T-cell (primary cell): ENCODE data around the gene MGAT5. TPM values are rescaled to one million over a fixed set of nuclear protein-coding genes. Genes with fewer than 3 reads are reported as not detected.
A peak's percentile ranks its signal among the peaks of the same experiment; 100 is the strongest.

Source experiments
- ATAC-seq, 4 experiments: fragments of 200-7000 bp in 3 of 4; fragments of 150-1000 bp in 1 of 4; cut with Tn5 transposase; replicated peaks in 1 of 4; 1 replicate in 3 of 4; 2 replicates in 1 of 4; pipeline ENCODE4 v1.10.0; 2021; ENCODE audit warnings: moderate library complexity in 3 of 4, mild to moderate bottlenecking in 2 of 4, moderate number of reproducible peaks in 1 of 4
- CTCF ChIA-PET, 2 donors: fragments of 300-600 bp; sonication (Branson Sonifier 250); formaldehyde crosslinking; loops; one replicate each; lab custom pipeline; 2022; ENCODE audit warnings: antibody characterized with exemption in 2 of 2; lab: Charles Lee
- POLR2A ChIA-PET, 2 donors: fragments of 300-600 bp; sonication (Branson Sonifier 250); formaldehyde crosslinking; loops; one replicate each; lab custom pipeline; 2022; ENCODE audit warnings: antibody characterized with exemption in 2 of 2; lab: Charles Lee
- DNase-seq, 35 experiments: peaks; one replicate each; pipeline versions ENCODE4 v3.0.0 to v3.0.0-alpha.2; 2013 to 2023
- H3K27ac ChIP-seq: one replicate; pipeline ENCODE4 v1.5.1; 2013; ENCODE audit warnings: low read length
- H3K27me3 ChIP-seq, 2 experiments: replicated peaks in 1 of 2; 1 replicate in 1 of 2; 2 replicates in 1 of 2; pipeline versions ENCODE4 v1.6.1 to v1.7.0; 2013; ENCODE audit warnings: low read length in 1 of 2, mixed read lengths in 1 of 2; ENCODE audit not compliant: control insufficient read depth in 2 of 2, insufficient read depth in 2 of 2; ENCODE audit errors: extremely low read depth in 1 of 2
- H3K36me3 ChIP-seq, 2 donors: 1 replicate in 1 of 2; 2 replicates in 1 of 2; pipeline versions ENCODE4 v1.6.1 to v1.7.0; 2013; ENCODE audit warnings: low read length in 1 of 2; ENCODE audit not compliant: control insufficient read depth in 2 of 2, insufficient read depth in 1 of 2; ENCODE audit errors: extremely low read depth in 1 of 2
- H3K4me1 ChIP-seq, 2 experiments: 1 replicate in 1 of 2; 2 replicates in 1 of 2; pipeline versions ENCODE4 v1.6.1 to v1.7.0; 2013; ENCODE audit warnings: low read length in 2 of 2, mixed read lengths in 1 of 2; ENCODE audit not compliant: insufficient read depth in 2 of 2, control insufficient read depth in 1 of 2; ENCODE audit errors: extremely low read depth in 1 of 2
- H3K4me3 ChIP-seq, 2 donors: 1 replicate in 1 of 2; 2 replicates in 1 of 2; pipeline versions ENCODE4 v1.5.1 to v1.7.0; 2013; ENCODE audit warnings: mild to moderate bottlenecking in 2 of 2, low read length in 1 of 2, moderate library complexity in 1 of 2; ENCODE audit not compliant: control insufficient read depth in 1 of 2; ENCODE audit errors: extremely low read depth in 1 of 2
- H3K9me3 ChIP-seq: 2 replicates; pipeline ENCODE4 v1.7.0; 2013
- H3K27ac Mint-ChIP-seq, 2 donors: one replicate each; pipeline ENCODE4 v1.8.0; 2020 to 2021; ENCODE audit warnings: mild to moderate bottlenecking in 2 of 2, mixed read lengths in 2 of 2
- H3K27me3 Mint-ChIP-seq, 2 donors: one replicate each; pipeline ENCODE4 v1.8.0; 2021 to 2022; ENCODE audit warnings: mixed read lengths in 2 of 2
- H3K36me3 Mint-ChIP-seq: one replicate; pipeline ENCODE4 v1.8.0; 2021; ENCODE audit warnings: mixed read lengths
- H3K4me1 Mint-ChIP-seq, 3 donors: one replicate each; pipeline ENCODE4 v1.8.0; 2020 to 2022; ENCODE audit warnings: mixed read lengths in 3 of 3, mild to moderate bottlenecking in 1 of 3
- H3K4me3 Mint-ChIP-seq, 3 donors: one replicate each; pipeline ENCODE4 v1.8.0; 2020 to 2022; ENCODE audit warnings: mild to moderate bottlenecking in 3 of 3, mixed read lengths in 3 of 3, moderate library complexity in 3 of 3
- H3K9me3 Mint-ChIP-seq, 3 donors: one replicate each; pipeline ENCODE4 v1.8.0; 2020 to 2022; ENCODE audit warnings: mixed read lengths in 3 of 3
- WGBS: methylation state at CpG from one replicate; pipeline ENCODE4 v1.1.5; 2013; ENCODE audit warnings: missing lambda C conversion rate; ENCODE audit not compliant: insufficient coverage; 5-methylcytosine and 5-hydroxymethylcytosine counted together
- total RNA-seq, 35 experiments: library from RNA in 6 of 35; stranded (reverse) in 6 of 35; fragments of 120-200 nt in 1 of 35; gene quantifications; one replicate each; pipeline versions ENCODE4 v1.2.1 to v1.2.4 and lab custom pipeline; 2013 to 2026

The MGAT5 gene
- total RNA-seq, 5 donors from 2014 or later (not counting 1 experiment from before 2014, with no cell fraction given): 61.1 to 94.9 (median 81.8) TPM

GRCh38 chr2:134276381-134277172, 22.7 kb downstream of the MGAT5 start:
- ChIA-PET CTCF (no interaction called here), POLR2A (no interaction called here)
- DNase-seq: no peak
- ATAC-seq: no peak
- Histone ChIP-seq H3K4me1 (peaks cover 26 to 28% of the 10 kb centered on the region in 2 experiments), H3K4me3 (no peak overlapping the region), H3K27me3 (no peaks in the 10 kb centered on the region), H3K36me3 (peaks cover 7 to 13% of the 10 kb centered on the region in 2 donors), H3K27ac (no peak overlapping the region), H3K9me3 (no peaks in the 10 kb centered on the region)
- Mint-ChIP-seq H3K4me1 (peaks cover 59 to 83% (median 68%) of the 10 kb centered on the region in 3 donors), H3K4me3 (no peak overlapping the region), H3K27ac (peak overlapping the region; percentile 44 to 60), H3K36me3 (peaks cover 46% of the 10 kb centered on the region), H3K27me3 (no peaks in the 10 kb centered on the region), H3K9me3 (no peaks in the 10 kb centered on the region)
- 98% methylated on average over 4 of the region's 6 CpGs for WGBS

GRCh38 chr2:134277223-134277622, 23.4 kb downstream of the MGAT5 start:
- POLR2A ChIA-PET: no interaction called here
- H3K27me3 ChIP-seq: no peaks in the 10 kb centered on the region
- H3K4me1 Mint-ChIP-seq: peaks cover 59 to 84% (median 70%) of the 10 kb centered on the region in 3 donors
- no peak overlapping the region for H3K27ac ChIP-seq
- H3K36me3 Mint-ChIP-seq: peaks cover 40% of the 10 kb centered on the region
- no CpG with 5 or more reads among the region's 4 CpGs for WGBS
- H3K9me3 Mint-ChIP-seq: no peaks in the 10 kb centered on the region
- no peaks in the 10 kb centered on the region for H3K9me3 ChIP-seq
- H3K36me3 ChIP-seq: peaks cover 7% of the 10 kb centered on the region in 2 donors
- H3K4me1 ChIP-seq: peaks cover 28 to 29% of the 10 kb centered on the region in 2 experiments
- no peak for ATAC-seq
- H3K27me3 Mint-ChIP-seq: no peaks in the 10 kb centered on the region
- H3K4me3 Mint-ChIP-seq: no peak overlapping the region
- DNase-seq: no peak
- no peak overlapping the region for H3K4me3 ChIP-seq
- CTCF ChIA-PET: no interaction called here
- peak overlapping the region in 1 of 2 donors; percentile 60 for H3K27ac Mint-ChIP-seq

GRCh38 chr2:134278553-134278952, 24.7 kb downstream of the MGAT5 start:
- ATAC-seq: no peak
- H3K9me3 ChIP-seq: no peaks in the 10 kb centered on the region
- no peaks in the 10 kb centered on the region for H3K9me3 Mint-ChIP-seq
- DNase-seq: no peak
- no peak overlapping the region for H3K4me3 Mint-ChIP-seq
- H3K27me3 Mint-ChIP-seq: no peaks in the 10 kb centered on the region
- peaks cover 61 to 84% (median 73%) of the 10 kb centered on the region in 3 donors for H3K4me1 Mint-ChIP-seq
- no peaks in the 10 kb centered on the region for H3K27me3 ChIP-seq
- H3K4me1 ChIP-seq: peaks cover 41% of the 10 kb centered on the region in 2 experiments
- H3K36me3 Mint-ChIP-seq: peaks cover 28% of the 10 kb centered on the region
- ChIA-PET POLR2A (no interaction called here), CTCF (interaction anchor here in 1 of 2 donors (0.6 kb wide), 1 partner anchor 64 kb away, joined by 3 read pairs; no protein-coding TSS in a partner anchor)
- H3K27ac Mint-ChIP-seq: peak overlapping the region; percentile 50 to 72
- peaks cover 3 to 7% of the 10 kb centered on the region in 2 donors for H3K36me3 ChIP-seq
- no peak overlapping the region for H3K4me3 ChIP-seq
- H3K27ac ChIP-seq: no peak overlapping the region
- 100% methylated on average over 1 of the region's 1 CpG for WGBS

- Mint-ChIP-seq H3K4me1 (peaks cover 63 to 85% (median 74%) of the 10 kb centered on the region in 3 donors), H3K27ac (peak overlapping the region; percentile 11 to 16)
Measured at GRCh38 chr2:134279417-134279816, 25.5 kb downstream of the MGAT5 start.

GRCh38 chr2:134280231-134280630, 26.4 kb downstream of the MGAT5 start:
- ChIA-PET POLR2A (no interaction called here), CTCF (interaction anchor here in 1 of 2 donors (1.0 kb wide), 1 partner anchor 162 kb away, joined by 3 read pairs; no protein-coding TSS in a partner anchor)
- peak overlapping the region in 1 of 2 donors; percentile 75 for H3K27ac Mint-ChIP-seq
- Histone ChIP-seq H3K36me3 (peaks cover 0 to 7% of the 10 kb centered on the region in 2 donors), H3K4me3 (no peak overlapping the region), H3K27me3 (no peaks in the 10 kb centered on the region), H3K4me1 (peaks cover 43 to 47% of the 10 kb centered on the region in 2 experiments), H3K27ac (no peak overlapping the region), H3K9me3 (no peaks in the 10 kb centered on the region)
- H3K4me1 Mint-ChIP-seq: peaks cover 67 to 84% (median 72%) of the 10 kb centered on the region in 3 donors
- WGBS: 85% methylated on average over 4 of the region's 5 CpGs
- no peaks in the 10 kb centered on the region for H3K9me3 Mint-ChIP-seq
- ATAC-seq (no peak), DNase-seq (no peak)
- H3K4me3 Mint-ChIP-seq: no peak overlapping the region
- H3K27me3 Mint-ChIP-seq: no peaks in the 10 kb centered on the region
- peaks cover 22% of the 10 kb centered on the region for H3K36me3 Mint-ChIP-seq

More at GRCh38 chr2:134279417-134279816, 25.5 kb downstream of the MGAT5 start:
- Histone ChIP-seq H3K4me3 (no peak overlapping the region), H3K36me3 (peaks cover under 1 to 7% of the 10 kb centered on the region in 2 donors), H3K4me1 (peaks cover 48 to 49% of the 10 kb centered on the region in 2 experiments), H3K27me3 (no peaks in the 10 kb centered on the region), H3K9me3 (no peaks in the 10 kb centered on the region), H3K27ac (no peak overlapping the region)
- DNase-seq: no peak
- Mint-ChIP-seq H3K9me3 (no peaks in the 10 kb centered on the region), H3K4me3 (no peak overlapping the region), H3K36me3 (peaks cover 22% of the 10 kb centered on the region), H3K27me3 (no peaks in the 10 kb centered on the region)
- CTCF ChIA-PET: interaction anchor here (0.5 to 1.0 kb wide), 2 partner anchors 9 to 161 kb away, joined by 3 read pairs; no protein-coding TSS in a partner anchor
- WGBS: 92% methylated on average over 2 of the region's 3 CpGs
- no peak for ATAC-seq
- POLR2A ChIA-PET: no interaction called here

- H3K36me3 Mint-ChIP-seq: peaks cover 22% of the 10 kb centered on the region
- WGBS: 97% methylated on average over 3 of the region's 4 CpGs
- H3K27me3 ChIP-seq: no peaks in the 10 kb centered on the region
- no peak for DNase-seq
- H3K27me3 Mint-ChIP-seq: no peaks in the 10 kb centered on the region
- peaks cover 0 to 7% of the 10 kb centered on the region in 2 donors for H3K36me3 ChIP-seq
- no peak for ATAC-seq
- H3K9me3 Mint-ChIP-seq: no peaks in the 10 kb centered on the region
- H3K27ac ChIP-seq: no peak overlapping the region
- no peaks in the 10 kb centered on the region for H3K9me3 ChIP-seq
- H3K4me1 Mint-ChIP-seq: peaks cover 66 to 81% (median 74%) of the 10 kb centered on the region in 3 donors
- ChIA-PET POLR2A (no interaction called here), CTCF (no interaction called here)
- peaks cover 40 to 51% of the 10 kb centered on the region in 2 experiments for H3K4me1 ChIP-seq
- H3K27ac Mint-ChIP-seq: no peak overlapping the region
- H3K4me3 ChIP-seq: no peak overlapping the region
- no peak overlapping the region for H3K4me3 Mint-ChIP-seq
Measured at GRCh38 chr2:134280726-134281125, 26.9 kb downstream of the MGAT5 start.
